Measurements from ENCODE around the gene GPR22. TPM values are rescaled to one million over a fixed set of nuclear protein-coding genes. Genes with fewer than 3 reads are reported as not detected.

Gene GPR22
- total and polyA plus RNA-seq, 2 of the 8 experiments (the other 6 are each of a cell fraction or from before 2014, with no cell fraction given): 0.02 TPM; not detected in 1

DNA sequence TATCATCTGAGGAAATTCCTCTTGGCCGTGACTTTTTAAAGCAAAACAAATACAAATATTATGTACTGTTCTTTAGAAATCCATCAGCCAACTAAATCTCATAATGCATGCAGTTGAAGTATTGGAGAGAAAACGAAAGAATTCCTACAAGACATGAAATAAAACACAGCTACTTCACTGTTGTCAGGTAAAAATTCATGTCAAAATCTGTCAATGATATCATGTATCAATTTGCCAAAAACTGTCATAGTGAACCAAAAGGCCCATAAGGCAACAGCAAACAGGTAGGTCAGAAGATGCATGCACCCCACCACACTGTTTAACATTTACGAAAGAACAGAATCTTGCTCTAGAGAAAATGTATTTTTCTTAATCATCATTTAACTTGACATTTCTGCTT lies 2.3 kb downstream of the GPR22 start:
- no peak overlapping the region for H4K5ac ChIP-seq (ENCODE audit: insufficient read length, low read depth, low read length)
- ChIA-PET POLR2A (ENCODE audit: partially characterized antibody) (no interaction called here), CTCF (ENCODE audit: partially characterized antibody) (interaction anchor here (0.7 kb wide), 1 partner anchor 8 kb away, joined by 3 read pairs; no protein-coding TSS in a partner anchor)
- H3K4me3 ChIP-seq (ENCODE audit: extremely low read depth in 1 of 4, insufficient read depth in 2 of 4, low read depth in 3 of 4, low read length in 4 of 4): no peak overlapping the region
- no peak overlapping the region for H2BK5ac ChIP-seq (ENCODE audit: low read depth, low read length)
- no peaks in the 10 kb centered on the region for H3K27me3 ChIP-seq (replicated peaks in 1 of 4; ENCODE audit: control insufficient read depth in 3 of 4, extremely low read depth in 1 of 4, insufficient read depth in 3 of 4, low read length in 3 of 4)
- H4K8ac ChIP-seq (ENCODE audit: extremely low read depth, insufficient read depth, low read length): no peak overlapping the region
- H2AFZ ChIP-seq (ENCODE audit: low read length): no peak overlapping the region
- H2BK20ac ChIP-seq (ENCODE audit: low read length): no peak overlapping the region
- H3K4me1 ChIP-seq (replicated peaks in 1 of 4; ENCODE audit: control insufficient read depth in 3 of 4, insufficient read depth in 4 of 4, low read length in 3 of 4): peaks cover 0 to 3% (median 0%) of the 10 kb centered on the region in 4 experiments; a peak in 2 of 7 replicates
- H3K27ac ChIP-seq (ENCODE audit: low read depth, low read length): no peak overlapping the region
- no peak overlapping the region for H2BK15ac ChIP-seq (ENCODE audit: low read length)
- WGBS, 2 experiments (ENCODE audit: extremely low coverage in 1 of 2, insufficient coverage in 1 of 2, insufficient read length in 1 of 2, insufficient replicate concordance in 2 of 2, low coverage in 1 of 2, low lambda C conversion rate in 2 of 2, missing lambda C conversion rate in 1 of 2): 87% methylated on average over 3 of the region's 3 CpGs; no CpG with 5 or more reads in 1 of the 2 experiments
- no peaks in the 10 kb centered on the region; a peak in 1 of 4 replicates for H3K79me2 ChIP-seq (ENCODE audit: control insufficient read depth in 1 of 2, insufficient read depth in 2 of 2, low read length in 2 of 2)
- H3K23me2 ChIP-seq (ENCODE audit: low read depth, low read length): no peaks in the 10 kb centered on the region
- H3K9ac ChIP-seq (replicated peaks in 1 of 4; ENCODE audit: extremely low read depth in 1 of 4, low read depth in 3 of 4, low read length in 3 of 4): no peak overlapping the region
- H3K14ac ChIP-seq (ENCODE audit: insufficient read length): no peak overlapping the region
- H3K23ac ChIP-seq (ENCODE audit: insufficient read length): no peak overlapping the region
- no peak overlapping the region for H3K56ac ChIP-seq (replicated peaks; ENCODE audit: insufficient read length, low read depth, low read length)
- DNase-seq (ENCODE audit: low read depth in 1 of 2, low spot score in 2 of 2) (no peak), FAIRE-seq (no peak)
- no peak overlapping the region for H3K4ac ChIP-seq (replicated peaks; ENCODE audit: insufficient read length, low read depth, low read length)
- TF ChIP-seq SIN3A (conservative IDR thresholded peaks at IDR 0.05 in 1 of 2, IDR thresholded peaks at IDR 0.05 in 1 of 2; ENCODE audit: low read depth in 1 of 2, low read length in 2 of 2): no peak
- no peak for TF ChIP-seq BCL11A (IDR thresholded peaks at IDR 0.05; ENCODE audit: low read depth in 2 of 2, low read length in 2 of 2)
- TF ChIP-seq POU5F1 (IDR thresholded peaks at IDR 0.05; ENCODE audit: low read depth, low read length): no peak
- no peak for TF ChIP-seq FOSL1 (IDR thresholded peaks at IDR 0.05; ENCODE audit: insufficient read depth, low read depth, low read length)
- TF ChIP-seq TAF7 (optimal IDR thresholded peaks at IDR 0.05; ENCODE audit: borderline replicate concordance, low read depth, low read length): no peak
- TF ChIP-seq CEBPB (IDR thresholded peaks at IDR 0.05; ENCODE audit: low read depth, low read length): no peak
- no peak for TF ChIP-seq SRF (IDR thresholded peaks at IDR 0.05; ENCODE audit: low read depth, low read length)
- TF ChIP-seq, protein P1, sequence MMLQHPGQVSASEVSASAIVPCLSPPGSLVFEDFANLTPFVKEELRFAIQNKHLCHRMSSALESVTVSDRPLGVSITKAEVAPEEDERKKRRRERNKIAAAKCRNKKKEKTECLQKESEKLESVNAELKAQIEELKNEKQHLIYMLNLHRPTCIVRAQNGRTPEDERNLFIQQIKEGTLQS (IDR thresholded peaks at IDR 0.05; ENCODE audit: insufficient read depth, low read depth, low read length): no peak
- H3K9me3 ChIP-seq (ENCODE audit: insufficient read depth in 2 of 2, low read depth in 1 of 2, low read length in 1 of 2): no peaks in the 10 kb centered on the region
- H2AK5ac ChIP-seq (ENCODE audit: low read depth, low read length): no peak overlapping the region
- H2BK12ac ChIP-seq (ENCODE audit: low read depth, low read length): no peak overlapping the region
- no peak overlapping the region for H3K18ac ChIP-seq (ENCODE audit: extremely low read depth, low read length)
- H3K4me2 ChIP-seq (ENCODE audit: insufficient read depth in 1 of 2, low read depth in 2 of 2, low read length in 2 of 2): no peak overlapping the region
- H4K91ac ChIP-seq (replicated peaks; ENCODE audit: insufficient read length, low read length): no peak overlapping the region
- H3K36me3 ChIP-seq (ENCODE audit: control insufficient read depth in 2 of 4, insufficient read depth in 4 of 4, low read length in 3 of 4): no peaks in the 10 kb centered on the region
- H2BK120ac ChIP-seq (replicated peaks; ENCODE audit: low read depth, low read length): no peak overlapping the region
- no peaks in the 10 kb centered on the region for H3K79me1 ChIP-seq (ENCODE audit: low read depth, low read length)
- H4K20me1 ChIP-seq (replicated peaks in 1 of 2; ENCODE audit: control insufficient read depth in 1 of 2, insufficient read depth in 2 of 2, low read length in 2 of 2): peaks cover 0 to 2% of the 10 kb centered on the region in 2 experiments

Measured in H1 (cell line).